ENCODE results near the gene CACNA1B.
"Not testable (repeated sequence)": the region's sequence is repeated elsewhere in the genome, so short reads cannot be mapped to it uniquely, and the experiment has no call there.

The CACNA1B gene

DNA sequence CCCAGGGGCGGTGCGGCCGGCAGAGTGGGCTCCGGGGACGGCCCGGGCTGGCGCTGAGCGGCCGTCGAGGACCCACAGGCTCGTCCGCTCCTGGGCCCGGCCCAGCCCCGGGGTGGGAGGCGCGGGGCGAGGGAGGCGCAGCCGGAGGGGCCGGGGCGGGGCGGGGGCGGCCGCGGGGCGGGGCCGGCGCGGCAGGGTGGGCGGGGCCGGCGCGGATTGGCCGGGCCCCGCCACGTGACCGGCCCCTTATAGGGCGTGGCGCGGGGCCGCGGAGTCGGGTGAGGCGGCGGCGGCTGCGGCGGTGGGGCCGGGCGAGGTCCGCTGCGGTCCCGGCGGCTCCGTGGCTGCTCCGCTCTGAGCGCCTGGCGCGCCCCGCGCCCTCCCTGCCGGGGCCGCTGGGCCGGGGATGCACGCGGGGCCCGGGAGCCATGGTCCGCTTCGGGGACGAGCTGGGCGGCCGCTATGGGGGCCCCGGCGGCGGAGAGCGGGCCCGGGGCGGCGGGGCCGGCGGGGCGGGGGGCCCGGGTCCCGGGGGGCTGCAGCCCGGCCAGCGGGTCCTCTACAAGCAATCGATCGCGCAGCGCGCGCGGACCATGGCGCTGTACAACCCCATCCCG, at the start of gene CACNA1B:
CACNA1B (plus strand) TSS at position 277 of the 617 bp plus-strand sequence; CDS start at position 429, 152 bp downstream.
- H3K4me3 ChIP-seq (ENCODE audit: low read length); DNase-seq (ENCODE audit: low read depth): not testable (repeated sequence)

DNA sequence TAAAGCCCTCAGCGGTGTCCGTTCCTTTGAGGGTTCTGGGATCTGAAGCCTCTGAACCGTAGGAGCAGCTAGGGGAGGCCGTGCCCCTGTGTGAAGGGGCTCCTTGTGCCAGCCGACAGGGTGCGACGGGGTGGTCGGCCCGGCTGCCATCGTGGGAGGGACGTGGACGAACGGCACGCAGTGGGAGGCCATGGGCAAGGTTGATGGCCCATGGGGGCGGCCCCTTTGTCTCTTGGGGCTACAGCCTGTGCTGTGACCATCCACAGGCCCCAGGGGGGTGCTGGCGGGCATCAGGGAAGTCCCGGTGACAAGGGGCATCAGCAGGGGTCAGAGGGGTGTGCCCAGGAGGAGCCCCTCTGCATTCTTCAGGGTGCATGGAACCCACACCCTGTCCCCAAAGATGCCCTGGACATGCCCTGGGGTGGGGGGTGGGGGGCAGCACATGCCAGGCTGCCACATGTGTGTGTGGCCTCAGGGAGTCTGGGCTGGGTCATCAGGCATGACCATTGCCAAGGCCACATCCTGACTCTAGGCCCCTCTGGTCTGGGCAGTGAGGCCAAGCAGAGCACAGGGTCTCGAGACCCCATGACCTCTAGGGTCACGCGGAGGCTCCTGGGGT, 49.6 kb upstream of the CACNA1B start:
- no peak overlapping the region for H3K4me3 ChIP-seq (ENCODE audit: low read length)
- no peak for DNase-seq (ENCODE audit: low read depth)
- TF ChIP-seq, protein P1, sequence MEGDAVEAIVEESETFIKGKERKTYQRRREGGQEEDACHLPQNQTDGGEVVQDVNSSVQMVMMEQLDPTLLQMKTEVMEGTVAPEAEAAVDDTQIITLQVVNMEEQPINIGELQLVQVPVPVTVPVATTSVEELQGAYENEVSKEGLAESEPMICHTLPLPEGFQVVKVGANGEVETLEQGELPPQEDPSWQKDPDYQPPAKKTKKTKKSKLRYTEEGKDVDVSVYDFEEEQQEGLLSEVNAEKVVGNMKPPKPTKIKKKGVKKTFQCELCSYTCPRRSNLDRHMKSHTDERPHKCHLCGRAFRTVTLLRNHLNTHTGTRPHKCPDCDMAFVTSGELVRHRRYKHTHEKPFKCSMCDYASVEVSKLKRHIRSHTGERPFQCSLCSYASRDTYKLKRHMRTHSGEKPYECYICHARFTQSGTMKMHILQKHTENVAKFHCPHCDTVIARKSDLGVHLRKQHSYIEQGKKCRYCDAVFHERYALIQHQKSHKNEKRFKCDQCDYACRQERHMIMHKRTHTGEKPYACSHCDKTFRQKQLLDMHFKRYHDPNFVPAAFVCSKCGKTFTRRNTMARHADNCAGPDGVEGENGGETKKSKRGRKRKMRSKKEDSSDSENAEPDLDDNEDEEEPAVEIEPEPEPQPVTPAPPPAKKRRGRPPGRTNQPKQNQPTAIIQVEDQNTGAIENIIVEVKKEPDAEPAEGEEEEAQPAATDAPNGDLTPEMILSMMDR (conservative IDR thresholded peaks at IDR 0.05; ENCODE audit: low read length) = no peak

DNA sequence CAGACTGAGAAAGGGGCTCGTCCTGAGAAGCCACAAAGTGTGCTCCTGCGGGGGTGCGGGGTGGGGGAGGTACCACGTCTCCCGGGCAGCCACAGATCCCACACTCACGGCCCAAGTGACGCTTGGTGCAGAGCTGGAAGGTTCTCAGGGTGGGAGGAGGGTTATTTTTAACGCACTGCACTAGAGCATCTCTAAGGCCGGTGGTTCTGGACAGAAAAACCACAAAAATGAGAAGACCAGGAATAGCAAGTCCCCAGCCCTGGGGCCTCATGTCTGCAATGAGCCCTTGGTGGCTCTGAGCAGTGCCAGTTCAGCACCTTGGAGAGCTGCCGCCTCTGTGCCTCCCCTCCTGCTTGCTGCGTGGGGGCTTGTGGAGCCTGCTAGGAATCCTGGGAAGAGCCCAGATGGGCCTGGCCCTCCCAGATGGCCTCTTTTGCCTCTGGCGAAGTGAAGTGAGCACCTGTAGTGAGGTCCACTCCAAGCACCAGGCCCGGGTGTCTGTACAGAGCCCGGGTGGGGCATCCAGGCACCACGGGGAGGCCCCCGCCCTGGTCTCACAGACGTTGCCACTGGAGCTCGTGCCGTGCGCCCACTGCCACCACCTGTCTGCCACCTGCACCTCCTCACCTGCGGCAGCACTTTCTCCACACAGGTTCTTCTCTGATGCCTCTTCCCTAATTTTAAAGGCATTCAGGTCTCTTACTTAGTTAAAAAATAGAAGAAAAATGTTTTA, 48.9 kb upstream of the CACNA1B start:
- H3K4me3 ChIP-seq (ENCODE audit: low read length) = no peak overlapping the region
- TF ChIP-seq, protein P1 (conservative IDR thresholded peaks at IDR 0.05; ENCODE audit: low read length) = no peak
- peak; percentile 4 for DNase-seq (ENCODE audit: low read depth)

DNA sequence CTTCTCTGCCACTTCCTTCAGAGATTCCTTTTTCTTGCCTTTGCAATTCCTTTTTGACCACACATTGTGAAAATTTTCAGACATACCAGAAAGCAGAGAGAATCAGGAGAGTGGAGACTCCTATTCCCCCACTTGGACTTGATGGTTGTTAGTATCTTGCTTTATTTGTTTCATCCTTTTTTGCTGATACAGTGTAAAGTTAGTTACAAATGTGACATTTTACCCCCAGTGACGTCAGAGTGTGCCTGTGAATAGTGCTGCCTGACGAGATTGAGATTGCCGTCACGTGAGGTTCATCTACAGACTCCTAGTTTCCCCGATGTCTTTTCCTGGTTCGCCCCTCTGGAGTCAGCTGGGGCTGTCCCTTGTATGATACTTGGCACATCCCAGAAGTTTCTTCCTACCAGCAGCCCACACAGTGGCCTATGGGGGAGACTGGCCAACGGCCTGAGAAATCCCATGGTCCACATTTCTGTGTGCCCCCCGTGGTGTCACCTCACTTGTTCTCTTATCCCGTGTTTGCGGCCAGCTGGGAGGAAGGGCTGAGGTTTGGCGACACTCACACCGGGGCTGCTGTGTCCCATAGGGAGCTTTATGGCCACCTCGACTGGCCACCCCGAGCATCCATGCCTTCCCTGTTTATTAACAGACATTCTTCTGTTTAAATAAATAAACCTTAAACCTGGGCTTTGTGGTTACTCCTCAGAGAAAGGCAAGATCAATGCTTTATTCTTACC, 48.2 kb upstream of the CACNA1B start:
- no peak for DNase-seq (ENCODE audit: low read depth)
- H3K4me3 ChIP-seq (ENCODE audit: low read length) = no peak overlapping the region
- TF ChIP-seq, protein P1 (conservative IDR thresholded peaks at IDR 0.05; ENCODE audit: low read length) = no peak

DNA sequence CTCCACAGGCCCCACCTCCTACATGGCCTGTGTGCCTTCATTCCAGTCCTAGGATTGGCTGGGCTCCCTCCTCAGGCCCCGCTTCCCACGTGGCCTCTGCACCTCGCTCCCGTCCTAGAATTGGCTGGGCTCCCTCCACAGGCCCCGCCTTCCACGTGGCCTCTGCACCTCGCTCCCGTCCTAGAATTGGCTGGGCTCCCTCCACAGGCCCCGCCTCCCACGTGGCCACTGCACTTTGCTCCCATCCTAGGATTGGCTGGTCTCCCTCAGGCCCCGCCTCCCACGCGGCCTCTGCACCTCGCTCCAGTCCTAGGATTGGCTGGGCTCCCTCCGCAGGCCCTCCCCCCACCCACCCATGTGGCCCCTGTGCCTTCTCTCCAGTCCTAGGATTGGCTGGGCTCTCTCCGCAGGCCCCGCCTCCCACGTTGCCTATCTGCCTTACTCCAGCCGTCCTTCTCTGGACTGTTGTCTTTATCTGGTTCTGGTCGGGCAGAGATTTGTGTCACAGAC, 45.3 kb upstream of the CACNA1B start:
- no peak overlapping the region for H3K4me3 ChIP-seq (ENCODE audit: low read length)
- TF ChIP-seq, protein P1 (conservative IDR thresholded peaks at IDR 0.05; ENCODE audit: low read length) = no peak
- DNase-seq (ENCODE audit: low read depth) = no peak

DNA sequence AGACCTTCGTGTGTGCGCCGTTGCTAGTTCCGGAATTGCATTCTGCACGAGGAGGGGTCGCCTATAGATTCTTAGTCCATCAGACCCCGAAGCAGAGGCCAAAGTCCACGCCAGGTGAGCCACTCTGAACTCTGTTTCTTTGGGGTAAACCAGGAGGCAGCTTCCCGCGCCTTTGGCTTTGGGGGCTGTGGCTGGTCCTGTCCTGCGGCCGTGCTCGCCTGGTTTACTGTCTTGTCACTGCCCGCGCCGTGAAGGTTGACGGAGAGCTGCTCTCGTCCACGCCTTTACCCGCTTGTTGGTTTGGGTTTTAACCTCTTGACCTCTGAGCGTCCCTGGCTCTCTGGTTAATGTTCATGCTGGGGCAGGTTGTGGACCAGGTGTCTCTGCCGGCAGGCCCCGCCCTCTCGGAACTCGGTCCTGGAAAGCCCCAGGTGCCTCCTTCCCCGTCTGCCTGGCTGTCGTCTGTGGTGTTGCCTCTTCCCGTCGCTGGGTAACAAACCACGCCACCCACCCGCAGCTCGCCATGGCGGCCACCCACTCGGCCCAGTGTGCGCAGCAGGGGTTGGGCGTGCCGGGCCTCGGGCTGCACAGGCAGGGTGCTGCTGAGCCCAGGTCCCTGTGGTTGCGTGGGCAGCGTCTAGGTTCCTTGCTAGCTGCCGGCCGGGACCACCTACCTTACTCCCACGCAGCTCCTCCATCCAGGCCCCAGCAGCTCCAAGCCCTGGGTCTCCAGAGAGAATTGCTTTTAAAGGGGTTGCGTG, 44.6 kb upstream of the CACNA1B start:
- H3K4me3 ChIP-seq (ENCODE audit: low read length) = no peak overlapping the region
- no peak for DNase-seq (ENCODE audit: low read depth)
- TF ChIP-seq, protein P1 (conservative IDR thresholded peaks at IDR 0.05; ENCODE audit: low read length) = no peak

Measured in AG10803 (cell line).